GM19397 (cell line): ENCODE data around the gene DGKQ.

Experiments
- ATAC-seq: cut with Tn5 transposase; IDR thresholded peaks from one replicate; pipeline ENCODE4 v1.9.1; 2021; ENCODE audit warnings: mild to moderate bottlenecking, moderate library complexity; ENCODE audit not compliant: unreplicated experiment

Gene DGKQ, protein sequence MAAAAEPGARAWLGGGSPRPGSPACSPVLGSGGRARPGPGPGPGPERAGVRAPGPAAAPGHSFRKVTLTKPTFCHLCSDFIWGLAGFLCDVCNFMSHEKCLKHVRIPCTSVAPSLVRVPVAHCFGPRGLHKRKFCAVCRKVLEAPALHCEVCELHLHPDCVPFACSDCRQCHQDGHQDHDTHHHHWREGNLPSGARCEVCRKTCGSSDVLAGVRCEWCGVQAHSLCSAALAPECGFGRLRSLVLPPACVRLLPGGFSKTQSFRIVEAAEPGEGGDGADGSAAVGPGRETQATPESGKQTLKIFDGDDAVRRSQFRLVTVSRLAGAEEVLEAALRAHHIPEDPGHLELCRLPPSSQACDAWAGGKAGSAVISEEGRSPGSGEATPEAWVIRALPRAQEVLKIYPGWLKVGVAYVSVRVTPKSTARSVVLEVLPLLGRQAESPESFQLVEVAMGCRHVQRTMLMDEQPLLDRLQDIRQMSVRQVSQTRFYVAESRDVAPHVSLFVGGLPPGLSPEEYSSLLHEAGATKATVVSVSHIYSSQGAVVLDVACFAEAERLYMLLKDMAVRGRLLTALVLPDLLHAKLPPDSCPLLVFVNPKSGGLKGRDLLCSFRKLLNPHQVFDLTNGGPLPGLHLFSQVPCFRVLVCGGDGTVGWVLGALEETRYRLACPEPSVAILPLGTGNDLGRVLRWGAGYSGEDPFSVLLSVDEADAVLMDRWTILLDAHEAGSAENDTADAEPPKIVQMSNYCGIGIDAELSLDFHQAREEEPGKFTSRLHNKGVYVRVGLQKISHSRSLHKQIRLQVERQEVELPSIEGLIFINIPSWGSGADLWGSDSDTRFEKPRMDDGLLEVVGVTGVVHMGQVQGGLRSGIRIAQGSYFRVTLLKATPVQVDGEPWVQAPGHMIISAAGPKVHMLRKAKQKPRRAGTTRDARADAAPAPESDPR

GRCh38 chr4:973431-974397 is at the start of gene DGKQ:
Gene DGKQ (minus strand): TSS chr4:973569. CDS start chr4:973482, 87 bp downstream.
- ATAC-seq = peak; percentile 80

GRCh38 chr4:1022739-1023066 is 49.3 kb upstream of the DGKQ start:
- no peak for ATAC-seq

DNA sequence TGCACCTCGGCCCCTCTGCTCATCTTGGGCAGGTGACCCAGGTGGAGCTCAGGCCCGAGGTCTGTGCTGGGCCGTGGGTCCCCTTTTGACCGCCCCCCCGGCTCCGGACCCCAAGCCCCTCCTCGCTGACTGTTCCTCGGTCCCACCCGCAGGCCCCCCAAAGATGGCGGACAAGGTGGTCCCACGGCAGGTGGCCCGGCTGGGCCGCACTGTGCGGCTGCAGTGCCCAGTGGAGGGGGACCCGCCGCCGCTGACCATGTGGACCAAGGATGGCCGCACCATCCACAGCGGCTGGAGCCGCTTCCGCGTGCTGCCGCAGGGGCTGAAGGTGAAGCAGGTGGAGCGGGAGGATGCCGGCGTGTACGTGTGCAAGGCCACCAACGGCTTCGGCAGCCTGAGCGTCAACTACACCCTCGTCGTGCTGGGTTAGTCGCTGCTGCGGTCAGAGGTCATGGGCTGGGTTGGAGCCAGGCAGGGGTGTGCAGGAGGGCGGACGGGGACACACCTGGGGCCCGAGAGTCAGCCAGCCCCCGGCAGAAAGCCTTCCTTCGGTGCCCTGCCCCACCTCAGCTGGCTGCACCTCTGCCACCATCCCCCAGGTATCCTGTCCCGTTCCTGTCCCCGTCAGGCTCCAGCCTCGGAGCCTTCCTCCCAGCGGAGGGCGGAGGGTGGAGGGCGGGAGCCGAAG is 48.8 kb upstream of the DGKQ start:
- no peak for ATAC-seq

DNA sequence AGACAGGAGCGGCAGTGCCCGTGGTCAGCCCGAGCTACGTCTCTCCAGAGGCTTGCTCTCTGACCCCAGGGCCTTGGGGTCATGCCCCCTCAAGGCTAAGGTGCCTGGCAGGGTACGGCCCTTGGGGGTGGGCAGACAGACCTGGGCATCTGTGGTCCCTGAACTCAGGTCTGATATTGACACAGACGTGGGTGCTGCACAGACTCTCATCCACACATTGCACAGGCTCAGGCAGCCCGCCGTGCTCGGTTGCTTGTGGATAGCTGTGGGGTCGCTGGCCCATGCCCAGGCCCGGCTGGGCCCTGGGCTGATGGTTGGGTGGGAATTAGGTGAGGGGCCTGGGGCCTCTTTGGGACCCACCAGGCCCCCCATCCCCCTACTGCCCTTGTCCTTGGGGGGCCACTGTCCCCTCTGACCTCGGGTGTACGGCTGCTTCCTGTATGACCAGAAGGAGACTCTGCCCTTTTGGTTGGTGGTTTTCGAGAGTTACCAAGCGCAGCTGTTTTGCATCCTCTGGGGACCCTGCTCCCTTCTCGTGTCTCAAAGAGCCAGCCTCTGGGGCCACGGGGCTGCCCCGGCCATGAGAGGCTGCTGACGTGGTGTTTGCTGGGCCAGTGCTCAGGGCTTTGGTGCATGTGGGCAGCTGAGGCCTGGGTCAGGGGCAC is 48.1 kb upstream of the DGKQ start:
- ATAC-seq = peak; percentile 78

DNA sequence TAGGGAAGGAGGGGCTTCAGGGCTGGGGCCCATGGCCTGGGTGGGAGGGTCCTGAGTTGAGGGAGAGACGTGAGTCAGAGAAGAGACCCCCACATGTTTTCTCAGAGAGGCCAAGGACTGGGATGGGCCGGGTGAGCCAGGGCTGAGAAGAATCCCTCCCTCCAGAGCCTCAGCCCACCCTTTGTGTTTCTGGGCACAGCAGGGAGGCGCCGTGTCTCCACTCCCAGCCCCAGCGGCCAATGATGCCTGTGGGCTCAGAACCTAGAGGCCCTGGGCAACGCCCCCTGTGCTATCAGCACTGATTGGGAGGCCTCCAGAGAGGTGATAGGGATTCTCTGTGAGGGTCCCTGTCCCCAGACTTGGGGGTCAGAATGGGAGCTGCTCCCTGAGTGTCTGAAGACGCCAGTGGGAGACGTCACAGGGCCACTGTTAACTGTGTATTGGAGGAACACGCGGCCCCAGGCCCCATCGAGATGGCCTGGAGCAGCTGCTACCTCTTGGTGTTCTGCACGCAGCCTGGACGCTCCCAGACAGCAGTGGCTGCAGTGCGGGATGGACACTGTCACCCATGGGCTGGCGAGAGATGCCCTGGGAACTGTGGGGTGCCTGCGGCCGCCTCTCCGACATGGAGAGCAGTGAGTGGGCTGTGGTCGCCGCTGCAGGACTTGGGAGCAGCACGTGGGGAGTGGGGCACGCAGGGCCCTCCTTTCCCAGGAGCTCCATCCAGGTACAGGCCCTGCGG is 46.5 kb upstream of the DGKQ start:
- ATAC-seq = no peak

DNA sequence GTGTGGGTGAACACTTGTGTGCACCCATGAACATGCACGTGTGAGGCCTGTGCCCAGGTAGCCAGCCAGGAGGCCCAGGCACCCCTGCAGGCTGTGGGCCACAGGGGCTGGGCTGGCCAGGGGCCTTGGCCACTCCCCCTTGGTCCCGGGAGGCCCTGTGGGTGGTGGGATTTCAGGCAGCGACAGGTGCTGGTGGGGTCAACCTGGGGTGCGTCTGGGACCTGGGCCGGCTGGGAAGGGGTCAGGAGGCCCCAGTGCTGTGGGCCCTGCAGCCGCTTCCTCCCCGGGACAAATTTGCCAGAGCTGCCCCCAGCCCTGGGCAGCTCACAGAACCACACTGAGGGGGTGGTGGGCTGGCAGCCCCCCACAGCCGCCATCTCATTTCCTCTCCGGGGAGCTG is 46.0 kb upstream of the DGKQ start:
- no peak for ATAC-seq

DNA sequence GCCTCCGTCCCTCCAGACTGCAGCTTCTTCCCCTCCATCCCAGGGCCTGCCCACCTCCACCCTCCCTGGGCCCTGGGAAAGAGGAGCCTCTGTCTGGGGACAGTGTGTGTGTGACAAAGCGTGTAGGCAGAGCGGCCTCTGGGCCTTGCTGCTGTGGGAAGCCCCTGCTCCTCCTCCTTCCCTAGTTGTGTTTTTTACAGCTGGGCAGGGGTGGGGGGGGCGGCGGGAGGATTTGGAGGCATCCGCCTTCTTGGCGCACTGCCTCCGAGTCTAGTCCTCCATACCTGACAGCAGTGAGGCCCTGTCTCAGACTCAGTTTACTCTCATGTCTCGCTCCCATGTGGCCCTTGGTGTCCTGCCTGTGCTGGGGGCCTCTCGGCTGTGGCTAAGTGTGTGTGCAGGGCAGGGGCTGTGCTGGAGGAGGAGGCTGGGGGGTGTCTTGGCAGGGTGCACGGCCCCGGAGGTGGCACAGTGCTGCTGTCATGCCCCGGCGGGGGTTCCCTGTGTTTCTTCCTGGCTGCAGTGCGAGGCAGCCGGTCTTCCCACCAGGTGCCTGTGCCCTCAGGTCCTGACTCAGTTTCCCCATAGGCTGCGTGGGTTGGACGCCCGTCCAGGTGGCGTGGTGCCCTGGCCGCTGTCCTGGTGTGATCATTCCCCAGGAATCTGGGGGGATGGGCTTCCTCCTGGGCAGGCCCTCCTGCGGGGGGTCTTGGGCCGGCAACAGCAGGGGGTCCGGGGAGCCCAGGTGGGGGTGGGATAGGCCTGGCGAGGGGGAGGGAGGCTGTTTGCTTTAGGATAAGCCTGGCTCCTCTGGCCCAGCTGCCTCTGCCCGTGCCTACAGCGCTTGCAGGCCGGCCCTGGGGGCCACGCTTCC is 45.0 kb upstream of the DGKQ start:
- no peak for ATAC-seq

DNA sequence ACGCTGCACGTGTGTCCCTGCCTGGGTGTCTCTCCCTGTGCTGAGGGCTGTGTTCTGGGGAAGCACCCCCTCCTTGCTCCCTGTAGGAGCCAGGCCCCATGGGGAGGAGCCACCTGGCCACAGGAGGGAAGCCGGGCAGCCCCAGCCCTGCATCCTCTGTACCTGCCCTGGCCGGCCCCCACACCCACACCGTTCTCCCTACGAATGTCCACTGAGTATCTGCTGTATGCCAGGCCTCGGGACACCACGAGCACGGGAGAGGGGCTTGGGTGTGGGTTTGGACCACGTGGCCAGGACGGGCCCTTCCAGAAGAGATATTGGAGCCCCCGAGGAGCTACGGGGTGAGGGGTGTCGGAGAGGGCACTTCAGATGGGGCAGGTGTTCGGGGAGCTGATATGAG is 44.3 kb upstream of the DGKQ start:
- no peak for ATAC-seq

- no peak for ATAC-seq
These were observed 43.8 kb upstream of the DGKQ start for GRCh38 chr4:1017211-1017610.

DNA sequence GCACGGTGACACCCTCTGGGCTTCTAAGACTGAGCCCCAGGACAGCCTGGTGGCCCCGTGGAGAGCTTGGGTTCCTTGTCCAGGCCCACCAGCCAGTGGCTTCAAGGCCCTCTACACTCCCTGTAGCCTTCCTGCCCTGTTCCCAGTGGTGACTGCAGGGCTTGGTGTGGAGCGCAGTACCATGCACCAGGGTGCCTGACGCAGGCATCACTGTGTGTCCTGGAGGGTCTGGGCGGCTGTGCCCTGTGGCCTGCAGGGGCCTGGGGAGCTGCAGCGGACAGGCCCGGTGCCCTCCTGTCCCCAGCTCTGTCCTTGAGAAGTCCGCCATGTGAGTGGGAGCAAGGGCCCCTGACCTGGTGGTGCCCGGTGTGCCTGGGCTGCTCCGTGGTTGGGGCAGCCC is 42.4 kb upstream of the DGKQ start:
- ATAC-seq = no peak

GRCh38 chr4:1015179-1015578 is 41.8 kb upstream of the DGKQ start:
- ATAC-seq = no peak

- no peak for ATAC-seq
These were observed 41.2 kb upstream of the DGKQ start for GRCh38 chr4:1014291-1015167.

DNA sequence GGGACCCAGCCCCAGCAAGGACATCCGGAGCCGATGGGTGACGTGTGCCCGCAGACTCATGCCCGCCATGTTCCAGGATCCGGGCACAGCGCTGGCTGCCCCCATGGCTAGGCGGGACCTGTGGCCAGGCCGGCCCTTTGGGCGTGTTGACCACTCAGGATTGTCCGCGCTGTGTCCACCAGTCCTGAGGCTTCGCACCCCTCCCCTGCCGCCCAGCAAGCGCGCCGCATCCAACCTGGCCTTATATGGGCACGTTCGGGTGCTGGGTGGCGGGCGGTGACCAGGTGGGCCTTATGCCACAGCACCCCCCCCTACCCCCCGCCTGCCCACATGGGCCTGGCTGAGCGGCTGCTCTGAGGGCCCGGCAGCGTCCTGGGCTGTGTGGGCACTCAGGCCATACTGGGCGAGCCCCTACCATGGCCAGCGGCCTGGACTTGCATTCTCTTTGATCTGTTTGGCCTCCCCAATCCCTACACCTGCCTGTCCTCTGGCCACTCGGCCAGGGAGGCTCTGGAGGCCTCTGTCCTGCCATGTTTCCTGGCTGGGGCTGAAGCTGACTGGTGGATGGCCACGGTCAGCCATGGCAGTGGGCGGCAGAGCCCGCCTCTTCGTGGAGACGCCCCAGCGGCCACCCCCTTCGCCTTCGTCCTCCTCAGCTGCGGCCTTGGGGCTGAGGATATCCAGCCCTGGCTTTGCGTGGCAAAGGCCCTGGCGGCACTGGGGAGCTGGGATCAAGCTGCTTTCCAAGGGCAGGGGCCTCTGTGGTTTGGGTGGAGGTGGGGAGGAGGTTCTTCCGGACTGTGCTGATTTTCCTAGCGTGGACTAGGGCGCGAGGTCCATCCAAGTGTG is 40.1 kb upstream of the DGKQ start:
- no peak for ATAC-seq

GRCh38 chr4:1012034-1012739 is 38.8 kb upstream of the DGKQ start:
- ATAC-seq = no peak

DNA sequence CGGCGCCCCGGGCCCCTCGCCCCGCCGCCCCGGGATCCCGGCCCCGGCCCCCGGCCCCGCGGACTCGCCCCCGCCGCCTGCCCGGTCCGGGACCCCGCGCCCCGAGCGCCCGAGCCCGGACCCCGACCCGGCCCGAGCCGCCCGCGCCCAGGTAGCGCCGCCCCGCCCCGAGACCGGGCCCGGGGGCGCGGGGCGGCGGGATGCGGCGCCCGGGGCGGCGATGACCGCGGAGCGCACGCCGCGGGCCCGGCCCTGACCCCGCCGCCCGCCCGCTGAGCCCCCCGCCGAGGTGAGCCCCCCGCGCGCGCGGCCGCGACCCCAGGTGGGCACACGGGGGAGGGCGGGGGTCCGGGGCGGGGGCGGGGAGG is 38.3 kb upstream of the DGKQ start:
- ATAC-seq = no peak
